PFSK-1 (cell line): ENCODE measurements around the gene GAB3.
"Not testable (repeated sequence)": the region's sequence is repeated elsewhere in the genome, so short reads cannot be mapped to it uniquely, and the experiment has no call there.

ENCODE experiments used
- POLR2AphosphoS5 ChIP-seq: IDR thresholded peaks from 2 replicates; pipeline ENCODE4 v1.6.1; 2012; ENCODE audit warnings: low read depth, mild to moderate bottlenecking, control low read depth, low read length, moderate library complexity
- REST ChIP-seq, 2 experiments: IDR thresholded peaks; 2 replicates each; pipeline versions ENCODE4 v1.6.1 to v1.8.0; 2011 to 2012; ENCODE audit warnings: low read depth in 2 of 2, low read length in 2 of 2, control low read depth in 1 of 2, inconsistent platforms in 1 of 2, mild to moderate bottlenecking in 1 of 2, moderate library complexity in 1 of 2; ENCODE audit not compliant: insufficient read depth in 1 of 2
- TAF1 ChIP-seq: IDR thresholded peaks from 2 replicates; pipeline ENCODE4 v1.6.1; 2012; ENCODE audit warnings: low read length, control low read depth, borderline replicate concordance; ENCODE audit not compliant: insufficient read depth

- TF ChIP-seq POLR2AphosphoS5; TAF1; REST (IDR thresholded peaks at IDR 0.05; ENCODE audit: insufficient read depth in 1 of 2, low read depth in 2 of 2, low read length in 2 of 2): not testable (repeated sequence)
Observed at GRCh38 chrX:154653413-154653812, 97.5 kb downstream of the GAB3 start, which contains the start of gene CTAG2.
